B cell (primary cell): ENCODE measurements around the gene NVL.

Experiments used
- EZH2 ChIP-seq: IDR thresholded peaks from 2 replicates; pipeline ENCODE4 v1.6.1; 2012; ENCODE audit warnings: borderline replicate concordance, low read depth, mild to moderate bottlenecking, moderate library complexity, low read length; ENCODE audit not compliant: insufficient read depth, poor library complexity, severe bottlenecking
- TF ChIP-seq, protein P1 (sequence below): fragments of 200-600 bp; IDR thresholded peaks from one replicate; pipeline ENCODE4 v1.8.0; 2022; ENCODE audit warnings: antibody characterized with exemption, mild to moderate bottlenecking

DNA sequence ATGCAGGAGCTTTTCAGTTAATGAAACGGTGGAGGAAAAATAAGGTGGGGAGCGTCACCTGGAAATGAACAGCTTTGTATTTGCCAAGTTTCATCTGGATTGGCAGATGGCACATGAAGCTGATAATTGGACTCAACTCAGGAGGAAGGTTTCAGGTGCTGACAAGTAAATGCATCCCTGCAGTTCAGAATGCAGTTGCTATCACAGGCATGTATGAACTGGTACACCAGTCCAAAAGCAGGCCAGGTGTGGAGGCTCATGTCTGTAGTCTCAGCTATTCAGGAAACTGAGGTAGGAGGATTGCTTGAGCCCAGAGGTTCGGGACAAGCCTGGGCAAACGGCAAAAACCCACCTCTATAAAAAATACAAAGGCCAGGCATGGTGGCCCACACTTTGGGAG is 131.4 kb downstream of the NVL start:
- TF ChIP-seq, protein P1, sequence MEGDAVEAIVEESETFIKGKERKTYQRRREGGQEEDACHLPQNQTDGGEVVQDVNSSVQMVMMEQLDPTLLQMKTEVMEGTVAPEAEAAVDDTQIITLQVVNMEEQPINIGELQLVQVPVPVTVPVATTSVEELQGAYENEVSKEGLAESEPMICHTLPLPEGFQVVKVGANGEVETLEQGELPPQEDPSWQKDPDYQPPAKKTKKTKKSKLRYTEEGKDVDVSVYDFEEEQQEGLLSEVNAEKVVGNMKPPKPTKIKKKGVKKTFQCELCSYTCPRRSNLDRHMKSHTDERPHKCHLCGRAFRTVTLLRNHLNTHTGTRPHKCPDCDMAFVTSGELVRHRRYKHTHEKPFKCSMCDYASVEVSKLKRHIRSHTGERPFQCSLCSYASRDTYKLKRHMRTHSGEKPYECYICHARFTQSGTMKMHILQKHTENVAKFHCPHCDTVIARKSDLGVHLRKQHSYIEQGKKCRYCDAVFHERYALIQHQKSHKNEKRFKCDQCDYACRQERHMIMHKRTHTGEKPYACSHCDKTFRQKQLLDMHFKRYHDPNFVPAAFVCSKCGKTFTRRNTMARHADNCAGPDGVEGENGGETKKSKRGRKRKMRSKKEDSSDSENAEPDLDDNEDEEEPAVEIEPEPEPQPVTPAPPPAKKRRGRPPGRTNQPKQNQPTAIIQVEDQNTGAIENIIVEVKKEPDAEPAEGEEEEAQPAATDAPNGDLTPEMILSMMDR = no peak
- TF ChIP-seq EZH2 = no peak
